ENCODE measurements around the gene MADD.

- TF ChIP-seq EZH2phosphoT487 (IDR thresholded peaks at IDR 0.05; ENCODE audit: insufficient read depth, low read depth) (no peak), EZH2 (IDR thresholded peaks at IDR 0.05; ENCODE audit: insufficient read depth, poor library complexity, severe bottlenecking) (no peak)
Measured at GRCh38 chr11:47249378-47249715, 20.6 kb upstream of the MADD start.
